DND-41 (cell line): Measurements from ENCODE around the gene BTBD17.

Source experiments
- EZH2 ChIP-seq: IDR thresholded peaks from 3 replicates; pipeline ENCODE4 v1.6.1; 2012; ENCODE audit warnings: borderline replicate concordance, low read depth, mild to moderate bottlenecking, moderate library complexity, low read length, inconsistent platforms; ENCODE audit not compliant: severe bottlenecking
- TF ChIP-seq, protein P1 (sequence below): IDR thresholded peaks from 2 replicates; pipeline ENCODE4 v1.5.1; 2012; ENCODE audit warnings: borderline replicate concordance, low read length, moderate library complexity, mild to moderate bottlenecking; ENCODE audit not compliant: poor library complexity, severe bottlenecking; ENCODE audit errors: extremely low read depth

DNA sequence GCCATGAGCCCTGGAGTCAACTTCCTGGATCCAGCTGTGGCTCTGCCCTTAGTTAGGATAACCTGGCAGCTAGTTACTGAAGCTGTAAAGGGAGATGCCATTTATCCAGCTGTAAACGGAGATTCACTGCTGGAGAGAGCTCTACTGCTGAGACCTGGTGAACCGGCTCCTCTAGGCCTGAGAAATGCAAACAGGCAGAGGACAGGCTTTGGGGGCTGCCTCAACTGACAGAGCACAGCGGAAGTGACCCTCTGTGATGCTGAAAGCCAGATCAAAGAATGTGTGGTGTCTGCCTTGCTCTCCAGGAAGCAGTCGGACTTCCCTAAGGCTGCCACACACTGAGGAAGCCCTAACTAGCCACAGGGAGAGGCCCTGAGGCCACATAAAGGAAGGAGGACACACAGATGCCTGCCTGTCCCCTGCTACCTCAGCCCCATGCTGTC, 48.4 kb upstream of the BTBD17 start:
- TF ChIP-seq, protein P1, sequence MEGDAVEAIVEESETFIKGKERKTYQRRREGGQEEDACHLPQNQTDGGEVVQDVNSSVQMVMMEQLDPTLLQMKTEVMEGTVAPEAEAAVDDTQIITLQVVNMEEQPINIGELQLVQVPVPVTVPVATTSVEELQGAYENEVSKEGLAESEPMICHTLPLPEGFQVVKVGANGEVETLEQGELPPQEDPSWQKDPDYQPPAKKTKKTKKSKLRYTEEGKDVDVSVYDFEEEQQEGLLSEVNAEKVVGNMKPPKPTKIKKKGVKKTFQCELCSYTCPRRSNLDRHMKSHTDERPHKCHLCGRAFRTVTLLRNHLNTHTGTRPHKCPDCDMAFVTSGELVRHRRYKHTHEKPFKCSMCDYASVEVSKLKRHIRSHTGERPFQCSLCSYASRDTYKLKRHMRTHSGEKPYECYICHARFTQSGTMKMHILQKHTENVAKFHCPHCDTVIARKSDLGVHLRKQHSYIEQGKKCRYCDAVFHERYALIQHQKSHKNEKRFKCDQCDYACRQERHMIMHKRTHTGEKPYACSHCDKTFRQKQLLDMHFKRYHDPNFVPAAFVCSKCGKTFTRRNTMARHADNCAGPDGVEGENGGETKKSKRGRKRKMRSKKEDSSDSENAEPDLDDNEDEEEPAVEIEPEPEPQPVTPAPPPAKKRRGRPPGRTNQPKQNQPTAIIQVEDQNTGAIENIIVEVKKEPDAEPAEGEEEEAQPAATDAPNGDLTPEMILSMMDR, result no peak
- no peak for TF ChIP-seq EZH2
